GM19467 (cell line): ENCODE results near the gene OGDH.
"Not testable (repeated sequence)": the region's sequence is repeated elsewhere in the genome, so short reads cannot be mapped to it uniquely, and the experiment has no call there.

Experiments used
- ATAC-seq: cut with Tn5 transposase; IDR thresholded peaks from one replicate; pipeline ENCODE4 v1.9.1; 2021; ENCODE audit warnings: mild to moderate bottlenecking, moderate library complexity; ENCODE audit not compliant: unreplicated experiment

The OGDH gene

GRCh38 chr7:44665531-44666213 lies 59.2 kb downstream of the OGDH start:
- no peak for ATAC-seq

- ATAC-seq = no peak
Measured at GRCh38 chr7:44666566-44666965, 60.1 kb downstream of the OGDH start.

GRCh38 chr7:44667190-44667589 lies 60.8 kb downstream of the OGDH start:
- no peak for ATAC-seq

- no peak for ATAC-seq
Measured at GRCh38 chr7:44671069-44671468, 64.6 kb downstream of the OGDH start.

- no peak for ATAC-seq
Measured at GRCh38 chr7:44673324-44673723, 66.9 kb downstream of the OGDH start.

GRCh38 chr7:44673771-44674170 lies 67.3 kb downstream of the OGDH start:
- ATAC-seq = no peak

GRCh38 chr7:44674381-44674780 lies 68.0 kb downstream of the OGDH start:
- ATAC-seq = no peak

GRCh38 chr7:44676776-44677175 lies 70.3 kb downstream of the OGDH start:
- no peak for ATAC-seq

- no peak for ATAC-seq
Measured at GRCh38 chr7:44678101-44678470, 71.7 kb downstream of the OGDH start.

GRCh38 chr7:44678471-44679179 lies 72.2 kb downstream of the OGDH start:
- no peak for ATAC-seq

GRCh38 chr7:44681645-44682044 lies 75.2 kb downstream of the OGDH start:
- no peak for ATAC-seq

GRCh38 chr7:44685723-44686122 lies 79.3 kb downstream of the OGDH start:
- no peak for ATAC-seq

GRCh38 chr7:44689427-44689826 lies 83.0 kb downstream of the OGDH start:
- no peak for ATAC-seq

- ATAC-seq = no peak
Measured at GRCh38 chr7:44693641-44694313, 87.3 kb downstream of the OGDH start.

GRCh38 chr7:44694326-44694725 lies 87.9 kb downstream of the OGDH start:
- no peak for ATAC-seq

- ATAC-seq = no peak
Measured at GRCh38 chr7:44694766-44695165, 88.3 kb downstream of the OGDH start.

GRCh38 chr7:44695756-44696155 lies 89.3 kb downstream of the OGDH start:
- ATAC-seq = no peak

GRCh38 chr7:44696728-44697127 lies 90.3 kb downstream of the OGDH start:
- no peak for ATAC-seq

GRCh38 chr7:44697136-44698045 lies 91.0 kb downstream of the OGDH start:
- ATAC-seq = no peak

GRCh38 chr7:44698046-44698580 lies 91.7 kb downstream of the OGDH start:
- no peak for ATAC-seq

- ATAC-seq = not testable (repeated sequence)
Measured at GRCh38 chr7:44699598-44699997, 93.2 kb downstream of the OGDH start.
